ENCODE data around the gene ATP2B2. TPM values are rescaled to one million over a fixed set of nuclear protein-coding genes. Genes with fewer than 3 reads are reported as not detected.

The ATP2B2 gene
- total and polyA plus RNA-seq, 2 experiments from 2014 or later = 0.66 to 1.8 TPM

DNA sequence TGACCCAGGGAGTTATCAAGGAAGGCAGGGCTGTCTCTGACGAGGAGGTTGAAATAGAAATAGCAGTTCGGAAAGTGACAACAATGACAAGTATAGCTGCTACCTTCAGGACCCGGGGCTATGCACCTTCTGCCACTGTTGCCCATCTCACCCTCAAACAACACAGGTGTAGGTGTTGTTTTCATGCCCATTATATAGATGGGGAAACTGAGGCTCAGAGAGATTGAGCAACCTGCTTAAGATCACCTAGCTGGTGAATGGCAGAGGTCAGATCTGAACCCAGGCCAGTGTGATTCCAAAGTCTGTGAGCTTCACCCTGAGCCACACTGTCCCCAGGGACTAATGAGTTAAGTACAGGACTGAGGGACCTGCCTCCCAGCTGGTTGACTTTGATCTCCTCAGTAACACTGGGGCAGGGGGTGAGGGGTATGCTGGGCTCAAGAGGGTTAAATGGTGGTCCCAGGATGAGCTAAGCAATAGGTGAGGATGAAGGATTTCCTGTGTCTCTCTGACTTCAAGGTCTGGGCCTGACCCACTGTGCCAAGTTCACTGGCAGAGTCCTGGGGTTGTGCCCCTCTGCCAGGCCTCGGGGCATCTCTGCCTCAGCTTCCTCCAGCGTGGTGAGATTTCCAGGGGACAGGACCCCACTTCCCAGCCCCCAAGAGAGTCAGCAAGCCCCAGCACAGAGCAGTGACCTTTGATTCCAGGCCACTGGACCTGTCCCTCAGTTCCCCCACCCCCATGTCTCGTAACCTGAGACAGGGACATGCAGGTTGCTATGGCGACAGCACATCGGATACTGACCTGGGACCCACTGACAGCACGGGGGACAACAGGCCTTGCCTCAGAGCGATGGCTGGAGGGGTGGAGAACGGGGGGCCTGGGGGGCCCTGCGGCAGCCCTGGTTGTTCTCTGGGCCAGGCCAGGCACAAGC, 35.0 kb downstream of the ATP2B2 start:
- Histone ChIP-seq H3K79me2 (no peaks in the 10 kb centered on the region), H3K9me3 (ENCODE audit: low read depth) (no peaks in the 10 kb centered on the region), H3K4me2 (no peak overlapping the region), H3K27ac (no peak overlapping the region), H4K20me1 (ENCODE audit: insufficient read depth, poor library complexity, severe bottlenecking) (no peaks in the 10 kb centered on the region), H3K9me2 (replicated peaks; ENCODE audit: insufficient read depth) (no peaks in the 10 kb centered on the region), H2AFZ (no peak overlapping the region), H3K4me3 (no peak overlapping the region), H3K27me3 (peaks cover 13% of the 10 kb centered on the region), H3K36me3 (replicated peaks; ENCODE audit: insufficient read depth, low read depth) (no peaks in the 10 kb centered on the region), H3K4me1 (ENCODE audit: insufficient read depth) (no peaks in the 10 kb centered on the region)
- DNase-seq (ENCODE audit: low spot score) = no peak
- TF ChIP-seq, protein P1, sequence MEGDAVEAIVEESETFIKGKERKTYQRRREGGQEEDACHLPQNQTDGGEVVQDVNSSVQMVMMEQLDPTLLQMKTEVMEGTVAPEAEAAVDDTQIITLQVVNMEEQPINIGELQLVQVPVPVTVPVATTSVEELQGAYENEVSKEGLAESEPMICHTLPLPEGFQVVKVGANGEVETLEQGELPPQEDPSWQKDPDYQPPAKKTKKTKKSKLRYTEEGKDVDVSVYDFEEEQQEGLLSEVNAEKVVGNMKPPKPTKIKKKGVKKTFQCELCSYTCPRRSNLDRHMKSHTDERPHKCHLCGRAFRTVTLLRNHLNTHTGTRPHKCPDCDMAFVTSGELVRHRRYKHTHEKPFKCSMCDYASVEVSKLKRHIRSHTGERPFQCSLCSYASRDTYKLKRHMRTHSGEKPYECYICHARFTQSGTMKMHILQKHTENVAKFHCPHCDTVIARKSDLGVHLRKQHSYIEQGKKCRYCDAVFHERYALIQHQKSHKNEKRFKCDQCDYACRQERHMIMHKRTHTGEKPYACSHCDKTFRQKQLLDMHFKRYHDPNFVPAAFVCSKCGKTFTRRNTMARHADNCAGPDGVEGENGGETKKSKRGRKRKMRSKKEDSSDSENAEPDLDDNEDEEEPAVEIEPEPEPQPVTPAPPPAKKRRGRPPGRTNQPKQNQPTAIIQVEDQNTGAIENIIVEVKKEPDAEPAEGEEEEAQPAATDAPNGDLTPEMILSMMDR (IDR thresholded peaks at IDR 0.05; ENCODE audit: poor library complexity) = no peak
- TF ChIP-seq EZH2phosphoT487 (IDR thresholded peaks at IDR 0.05; ENCODE audit: low read depth, severe bottlenecking, unreplicated experiment) = no peak
- no peak for TF ChIP-seq EZH2 (IDR thresholded peaks at IDR 0.05; ENCODE audit: borderline replicate concordance)
- WGBS (ENCODE audit: low lambda C conversion rate, missing lambda C conversion rate) = 64% methylated on average over 8 of the region's 12 CpGs

DNA sequence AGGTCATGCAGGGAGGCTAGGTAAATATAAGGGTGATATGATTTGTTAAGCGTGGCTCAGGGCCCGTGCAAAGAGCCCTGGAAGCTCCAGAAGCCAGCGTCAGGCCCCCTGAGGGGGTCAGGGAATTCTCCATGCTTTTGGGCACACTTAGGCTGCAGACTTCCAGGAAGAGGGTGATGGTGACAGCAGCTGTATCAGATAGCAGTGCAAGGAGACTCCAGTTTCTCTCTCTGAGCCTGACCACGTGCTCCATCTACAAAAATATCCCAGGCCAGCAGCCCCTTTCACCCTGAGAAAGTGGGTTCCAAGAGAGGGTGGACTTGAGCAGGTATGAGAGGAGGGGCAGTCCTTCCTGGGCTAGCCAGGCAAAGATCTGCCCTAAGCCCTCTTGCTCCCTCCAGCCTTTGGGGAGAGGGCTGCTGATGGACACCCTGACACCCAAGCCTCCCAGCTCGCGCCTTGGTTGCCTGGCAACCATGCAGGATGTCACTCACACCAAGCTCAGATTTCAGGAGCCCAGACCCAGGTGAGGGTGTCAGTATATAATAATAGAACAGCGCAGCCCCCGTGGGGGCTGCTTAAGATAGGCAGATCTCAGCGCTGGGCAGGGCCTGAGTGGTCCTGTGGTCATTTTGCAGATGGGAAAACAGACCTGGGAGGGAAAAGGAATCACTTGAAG, 35.8 kb downstream of the ATP2B2 start:
- no peaks in the 10 kb centered on the region for H3K4me1 ChIP-seq (ENCODE audit: insufficient read depth)
- 65% methylated on average over 9 of the region's 9 CpGs for WGBS (ENCODE audit: low lambda C conversion rate, missing lambda C conversion rate)
- no peaks in the 10 kb centered on the region for H3K79me2 ChIP-seq
- no peak overlapping the region for H3K27ac ChIP-seq
- H2AFZ ChIP-seq = no peak overlapping the region
- H3K4me2 ChIP-seq = no peak overlapping the region
- H3K4me3 ChIP-seq = no peak overlapping the region
- H3K9me2 ChIP-seq (replicated peaks; ENCODE audit: insufficient read depth) = no peaks in the 10 kb centered on the region
- H4K20me1 ChIP-seq (ENCODE audit: insufficient read depth, poor library complexity, severe bottlenecking) = no peaks in the 10 kb centered on the region
- DNase-seq (ENCODE audit: low spot score) = no peak
- TF ChIP-seq EZH2phosphoT487 (IDR thresholded peaks at IDR 0.05; ENCODE audit: low read depth, severe bottlenecking, unreplicated experiment) (no peak), EZH2 (IDR thresholded peaks at IDR 0.05; ENCODE audit: borderline replicate concordance) (no peak)
- TF ChIP-seq, protein P1 (IDR thresholded peaks at IDR 0.05; ENCODE audit: poor library complexity) = no peak
- no peaks in the 10 kb centered on the region for H3K9me3 ChIP-seq (ENCODE audit: low read depth)
- no peaks in the 10 kb centered on the region for H3K36me3 ChIP-seq (replicated peaks; ENCODE audit: insufficient read depth, low read depth)
- peaks cover 13% of the 10 kb centered on the region for H3K27me3 ChIP-seq

DNA sequence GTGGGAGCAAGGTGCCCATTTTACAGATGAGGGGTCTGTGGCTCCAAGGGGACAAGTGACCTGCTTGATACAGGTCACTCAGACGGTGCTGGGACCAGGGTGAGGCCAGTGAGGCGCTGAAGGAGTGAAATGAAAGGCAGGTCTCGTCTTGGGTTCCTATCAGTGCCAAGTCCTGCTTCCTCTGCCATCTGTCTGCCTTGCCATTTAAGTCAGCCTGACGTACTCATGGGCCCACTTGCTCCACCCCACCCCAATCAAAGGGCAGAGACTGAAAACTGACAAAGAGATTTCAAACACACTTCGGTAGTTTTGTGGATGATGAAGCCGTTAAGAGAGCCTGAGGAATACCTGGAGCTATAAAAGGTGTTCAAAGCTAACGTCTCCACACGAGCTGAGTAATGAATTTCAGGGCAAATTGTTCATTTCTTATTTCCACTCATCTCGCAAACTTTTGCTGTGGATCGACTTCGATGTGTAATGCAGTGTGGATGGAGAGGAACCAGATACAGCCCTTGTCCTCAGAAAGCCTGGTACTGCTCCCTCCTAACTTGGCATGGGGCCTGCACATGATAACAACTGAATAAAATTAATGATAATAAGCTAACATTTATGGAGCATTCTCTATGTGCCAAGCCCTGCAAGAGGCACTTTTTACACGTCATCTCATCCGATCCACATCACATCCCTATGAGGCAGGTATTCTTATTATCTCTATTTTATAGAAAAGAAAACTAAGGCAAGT, 36.6 kb downstream of the ATP2B2 start:
- no peak for DNase-seq (ENCODE audit: low spot score)
- no peak overlapping the region for H3K27ac ChIP-seq
- H3K4me1 ChIP-seq (ENCODE audit: insufficient read depth) = no peaks in the 10 kb centered on the region
- no peaks in the 10 kb centered on the region for H3K36me3 ChIP-seq (replicated peaks; ENCODE audit: insufficient read depth, low read depth)
- no peak overlapping the region for H2AFZ ChIP-seq
- no peaks in the 10 kb centered on the region for H3K9me3 ChIP-seq (ENCODE audit: low read depth)
- WGBS (ENCODE audit: low lambda C conversion rate, missing lambda C conversion rate) = 78% methylated on average over 13 of the region's 13 CpGs
- no peak overlapping the region for H3K4me3 ChIP-seq
- no peaks in the 10 kb centered on the region for H3K9me2 ChIP-seq (replicated peaks; ENCODE audit: insufficient read depth)
- TF ChIP-seq EZH2 (IDR thresholded peaks at IDR 0.05; ENCODE audit: borderline replicate concordance) (no peak), EZH2phosphoT487 (IDR thresholded peaks at IDR 0.05; ENCODE audit: low read depth, severe bottlenecking, unreplicated experiment) (no peak)
- TF ChIP-seq, protein P1 (IDR thresholded peaks at IDR 0.05; ENCODE audit: poor library complexity) = no peak
- H4K20me1 ChIP-seq (ENCODE audit: insufficient read depth, poor library complexity, severe bottlenecking) = no peaks in the 10 kb centered on the region
- H3K4me2 ChIP-seq = no peak overlapping the region
- peaks cover 13% of the 10 kb centered on the region for H3K27me3 ChIP-seq
- no peaks in the 10 kb centered on the region for H3K79me2 ChIP-seq
